AG20443 (cell line): ENCODE data around the gene CNOT9.
"Not testable (repeated sequence)": the region's sequence is repeated elsewhere in the genome, so short reads cannot be mapped to it uniquely, and the experiment has no call there.

Source experiments
- DNase-seq: peaks from one replicate; pipeline ENCODE4 v3.0.0; 2012; ENCODE audit warnings: low spot score, mixed read lengths

Gene CNOT9, protein sequence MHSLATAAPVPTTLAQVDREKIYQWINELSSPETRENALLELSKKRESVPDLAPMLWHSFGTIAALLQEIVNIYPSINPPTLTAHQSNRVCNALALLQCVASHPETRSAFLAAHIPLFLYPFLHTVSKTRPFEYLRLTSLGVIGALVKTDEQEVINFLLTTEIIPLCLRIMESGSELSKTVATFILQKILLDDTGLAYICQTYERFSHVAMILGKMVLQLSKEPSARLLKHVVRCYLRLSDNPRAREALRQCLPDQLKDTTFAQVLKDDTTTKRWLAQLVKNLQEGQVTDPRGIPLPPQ

DNA sequence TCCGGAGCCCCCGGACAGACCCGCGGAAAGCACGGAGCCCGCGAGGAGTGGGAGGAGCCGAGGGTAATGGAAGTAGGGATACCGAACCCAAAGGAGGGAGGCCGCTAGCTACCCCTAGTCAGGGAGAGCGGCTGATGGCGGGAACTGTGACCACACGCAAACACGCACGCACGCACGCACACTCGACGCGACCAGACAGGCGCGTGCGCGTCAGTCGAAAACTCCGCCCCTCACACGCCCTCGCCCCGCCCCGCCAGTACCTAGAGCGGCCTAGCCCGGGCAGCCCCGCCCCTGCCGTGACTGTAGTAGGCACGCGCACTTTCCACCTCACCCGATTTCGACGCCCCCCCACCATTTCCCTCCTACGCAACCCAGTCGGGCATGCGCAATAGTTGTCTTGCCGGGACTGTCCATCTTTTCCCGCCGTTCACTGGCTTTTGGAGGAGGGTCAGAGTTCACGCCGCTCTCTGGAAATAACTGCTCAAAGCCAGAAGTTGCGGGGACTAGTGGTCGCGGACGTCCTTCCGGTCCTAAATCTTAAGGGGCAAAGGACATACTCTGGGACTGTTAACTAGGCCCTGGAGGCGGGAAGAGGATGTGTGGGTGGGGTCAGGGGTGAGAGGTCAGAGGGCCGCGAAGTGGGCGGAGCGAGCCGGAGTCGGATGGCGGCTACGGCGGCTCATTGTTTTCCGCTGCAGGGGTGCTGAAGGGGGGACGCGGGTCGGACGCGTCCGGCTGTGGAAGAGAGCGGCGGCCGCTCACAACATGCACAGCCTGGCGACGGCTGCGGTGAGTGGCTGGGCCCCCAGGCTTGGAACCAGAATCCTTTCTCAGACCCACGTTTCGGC lies at the start of gene CNOT9, which contains the start of gene USP37:
CNOT9 (plus strand) TSS at position 650 of the 848 bp plus-strand sequence; CDS start at position 766, 116 bp downstream.
USP37 (minus strand) TSS at position 162 of the 848 bp plus-strand sequence. CDS start 9,698 bp downstream, outside the sequence.
- peak; percentile 100 for DNase-seq

DNA sequence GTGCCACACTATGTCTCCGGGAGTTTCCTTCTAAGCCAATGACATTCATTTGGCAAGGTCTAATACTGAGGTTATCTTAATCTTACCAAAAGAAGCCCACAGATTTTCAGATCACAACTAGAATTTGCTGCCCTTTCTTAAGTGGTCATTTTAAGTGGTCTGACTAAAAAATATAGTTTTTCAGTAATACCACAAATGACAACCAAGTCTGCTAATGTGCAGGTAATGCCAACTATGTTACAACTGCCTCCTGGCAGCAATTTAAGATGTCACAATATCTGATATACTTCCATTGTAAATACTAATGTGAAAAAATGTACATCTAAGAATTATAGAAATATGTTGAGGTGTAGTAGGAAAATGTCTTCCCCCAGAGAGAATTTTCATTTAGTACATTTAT lies 49.8 kb upstream of the CNOT9 start:
- DNase-seq: no peak

DNA sequence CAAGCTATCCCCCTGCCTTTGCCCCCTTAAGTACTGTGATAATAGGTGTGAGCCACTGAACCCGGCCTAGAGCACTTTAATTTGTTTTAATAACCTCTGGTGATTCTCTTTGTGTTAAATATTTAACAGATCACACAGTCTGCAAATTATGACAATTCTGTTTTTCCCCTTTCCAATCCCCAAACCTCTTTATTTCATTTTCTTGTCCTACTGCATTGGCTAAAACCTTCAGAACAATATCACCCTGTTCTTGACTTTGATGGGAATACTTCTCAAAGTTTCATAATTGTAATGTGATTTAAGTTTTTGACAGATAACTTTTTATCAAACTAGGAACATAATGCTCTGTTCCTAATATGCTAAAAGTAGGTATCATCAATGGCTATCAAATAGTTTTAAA lies 45.0 kb upstream of the CNOT9 start:
- DNase-seq: no peak

DNA sequence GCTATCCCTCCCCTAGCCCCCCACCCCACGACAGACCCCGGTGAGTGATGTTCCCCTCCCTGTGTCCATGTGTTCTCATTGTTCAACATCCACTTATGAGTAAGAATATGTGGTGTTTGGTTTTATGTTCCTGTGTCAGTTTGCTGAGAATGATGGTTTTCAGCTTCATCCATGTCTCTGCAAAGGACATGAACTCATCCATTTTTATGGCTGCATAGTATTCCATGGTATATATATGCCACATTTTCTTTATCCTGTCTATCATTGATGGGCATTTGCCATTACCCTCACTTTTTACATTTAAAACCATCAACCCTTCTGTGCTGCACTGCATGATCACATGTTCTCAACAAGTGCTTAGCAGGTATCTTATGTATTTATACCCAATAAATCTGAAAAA lies 40.2 kb upstream of the CNOT9 start:
- DNase-seq: not testable (repeated sequence)

DNA sequence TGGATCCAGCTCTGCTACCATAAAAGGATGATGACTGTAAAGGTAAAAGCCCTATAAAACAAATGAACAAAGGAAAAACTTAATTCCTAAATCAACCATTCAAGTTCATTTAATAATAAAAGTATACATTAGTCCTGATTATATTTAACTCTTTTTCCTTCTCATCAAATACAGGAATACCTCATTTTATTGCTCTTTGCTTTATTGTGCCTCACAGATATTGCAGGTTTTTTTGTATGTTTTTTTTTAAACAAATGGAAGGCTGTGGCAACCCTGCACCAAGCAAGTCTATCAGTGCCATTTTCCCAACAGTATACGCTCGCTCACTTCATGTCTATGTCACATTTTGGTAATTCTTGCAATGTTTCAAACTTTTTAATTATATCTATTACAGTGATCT lies 38.6 kb upstream of the CNOT9 start:
- DNase-seq: no peak

DNA sequence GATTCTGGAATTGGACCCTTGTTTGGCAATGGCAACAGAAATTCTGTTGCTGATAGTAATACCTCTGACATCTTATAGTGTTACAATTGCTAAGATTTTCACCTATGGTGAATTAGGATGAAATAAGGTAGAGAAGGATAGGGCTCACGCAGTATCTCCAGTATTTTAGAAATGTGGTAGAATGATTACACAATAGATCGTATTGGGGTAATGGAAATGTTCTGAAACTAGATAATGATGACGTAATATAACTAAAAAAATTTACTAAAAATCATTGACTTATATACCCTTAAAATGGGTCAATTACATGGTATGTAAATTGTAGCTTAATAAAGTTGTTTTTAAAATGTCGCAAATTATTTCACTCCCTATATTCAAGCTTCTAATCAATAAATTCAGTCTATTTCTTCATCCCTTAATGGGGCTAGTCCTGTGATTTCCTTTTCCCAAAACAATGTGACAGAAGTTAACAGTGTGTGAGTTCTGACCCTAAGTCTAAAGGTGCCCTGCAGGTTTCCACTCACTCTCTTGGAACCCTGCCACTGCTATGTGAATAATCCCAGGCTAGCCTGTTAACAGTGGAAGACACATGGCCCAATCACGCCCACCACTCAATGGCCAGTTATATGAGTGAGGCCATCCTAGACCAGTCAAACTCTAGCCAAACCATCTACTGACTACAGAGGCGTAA lies 31.7 kb upstream of the CNOT9 start:
- DNase-seq: no peak

DNA sequence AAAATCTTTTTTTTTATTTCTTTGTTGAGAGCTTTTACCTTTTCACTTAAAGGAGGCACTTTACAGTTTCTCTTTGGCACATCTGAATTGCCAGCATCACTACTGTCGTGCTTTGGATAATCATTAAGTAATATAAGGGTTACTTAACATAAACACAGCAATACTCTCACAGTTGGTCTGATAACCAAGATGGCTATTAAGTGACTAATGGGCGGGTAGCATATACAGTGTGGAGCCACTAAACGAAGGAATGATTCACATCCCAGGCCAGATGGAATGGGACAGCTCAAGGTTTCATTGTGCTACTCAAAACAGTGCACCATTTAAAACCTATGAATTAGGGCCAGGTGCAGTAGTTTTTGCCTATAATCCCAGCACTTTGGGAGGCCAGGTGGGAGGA lies 28.6 kb upstream of the CNOT9 start:
- DNase-seq: no peak

DNA sequence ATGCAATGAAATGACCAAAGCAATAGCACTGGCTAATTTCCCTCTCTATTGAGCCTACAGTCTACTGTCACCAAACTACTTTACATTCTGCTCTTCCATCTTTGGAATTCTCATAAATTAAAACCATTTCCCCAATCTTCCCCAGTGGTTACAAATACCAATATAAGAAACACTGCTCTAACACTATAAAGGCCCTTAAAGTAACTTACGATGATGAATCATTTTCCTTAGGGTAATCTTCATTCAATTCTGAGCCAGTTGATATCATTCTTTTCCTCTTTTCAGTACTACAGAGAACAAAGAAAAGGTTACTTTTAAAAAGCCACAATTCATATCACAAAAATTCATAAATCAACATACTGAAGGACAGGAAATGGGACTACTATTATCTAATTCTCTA lies 22.6 kb upstream of the CNOT9 start:
- no peak for DNase-seq

DNA sequence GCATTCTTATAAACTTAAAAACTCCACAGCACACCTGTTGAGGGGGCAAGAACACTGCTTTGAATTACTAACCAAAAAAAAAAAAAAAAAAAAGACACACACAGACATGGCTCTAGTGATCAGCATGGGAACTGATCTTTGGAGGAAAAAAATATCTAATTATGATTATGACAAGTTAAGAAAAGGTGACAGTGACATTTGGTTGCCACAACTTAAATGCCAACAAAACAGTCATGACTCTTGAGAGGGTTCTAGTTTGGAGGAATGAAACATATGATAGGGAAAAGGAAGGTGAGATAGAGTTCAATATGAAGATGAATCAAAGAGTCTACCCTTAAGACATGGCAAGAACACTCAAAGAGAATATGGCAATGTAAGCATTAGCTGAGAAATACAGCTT lies 21.1 kb upstream of the CNOT9 start:
- no peak for DNase-seq

DNA sequence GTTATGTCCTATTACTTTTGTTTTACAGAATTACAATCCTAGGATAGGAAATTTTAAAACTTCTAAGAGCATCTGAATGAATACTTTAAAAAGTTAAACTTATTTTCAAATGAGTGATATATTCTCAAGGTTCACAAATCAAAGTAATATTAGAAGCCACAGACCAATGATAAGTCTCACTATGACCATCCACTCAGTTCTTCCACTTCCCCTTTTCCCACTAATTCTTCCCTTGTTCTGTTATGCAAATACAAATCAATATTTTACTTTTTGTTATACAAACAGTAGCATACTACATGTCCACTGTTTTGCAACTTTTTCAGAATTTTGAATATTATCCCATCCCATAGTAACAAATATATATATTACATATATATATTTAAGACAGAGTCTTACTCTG lies 20.7 kb upstream of the CNOT9 start:
- DNase-seq: no peak

DNA sequence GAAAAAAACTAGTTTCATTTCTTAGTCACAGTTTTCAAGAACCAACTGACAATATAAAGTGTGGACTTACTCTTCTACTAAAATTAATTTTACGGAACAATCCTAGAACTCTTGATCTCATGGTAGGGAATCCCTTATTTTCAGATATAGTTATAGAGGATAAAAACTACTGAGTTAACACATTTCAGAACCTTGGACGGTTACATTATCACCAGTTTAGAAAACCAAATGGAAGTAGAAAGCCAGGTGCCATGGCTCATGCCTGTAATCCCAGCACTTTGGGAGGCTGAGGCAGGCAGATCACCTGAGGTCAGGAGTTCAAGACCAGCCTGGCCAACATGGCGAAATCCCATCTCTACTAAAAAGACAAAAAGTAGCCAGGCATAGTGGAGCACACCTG lies 14.4 kb upstream of the CNOT9 start:
- DNase-seq: not testable (repeated sequence)

DNA sequence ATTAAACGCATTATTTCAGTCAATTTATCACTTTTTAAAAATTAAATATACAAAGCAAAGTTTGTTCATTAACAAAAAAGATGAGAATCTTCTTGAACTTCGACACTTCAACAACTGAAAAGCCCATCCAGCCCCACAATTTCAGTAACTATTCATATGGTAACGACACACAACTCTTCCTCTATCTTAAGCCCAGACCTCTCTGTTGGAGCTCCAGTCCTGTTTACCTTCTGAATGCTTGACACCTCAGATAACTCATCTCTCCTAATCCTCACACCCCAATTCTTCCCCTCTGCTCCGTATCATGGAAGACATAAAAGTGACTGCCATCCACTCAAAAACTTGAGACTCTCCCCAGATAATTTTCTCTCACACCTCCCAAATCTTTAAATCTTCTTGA lies 13.1 kb upstream of the CNOT9 start:
- no peak for DNase-seq

DNA sequence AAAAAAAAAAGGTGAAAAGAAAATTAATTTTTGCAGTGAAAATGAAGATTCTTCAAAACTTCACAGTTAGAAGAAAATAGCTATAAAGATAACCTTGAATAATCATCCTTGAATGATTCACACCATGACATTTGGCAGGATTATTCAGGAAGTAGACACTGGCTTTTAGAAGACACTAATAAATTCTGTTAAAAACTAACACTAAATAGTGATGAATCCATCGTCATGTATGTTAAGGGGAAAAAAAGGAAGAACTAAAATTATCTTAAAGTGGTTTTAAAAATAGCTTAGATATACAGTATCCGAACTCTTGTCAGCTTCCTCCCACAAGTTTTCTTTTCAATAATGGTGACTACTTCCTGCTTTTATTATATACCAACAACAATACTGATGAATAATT lies 10.7 kb upstream of the CNOT9 start:
- DNase-seq: no peak

DNA sequence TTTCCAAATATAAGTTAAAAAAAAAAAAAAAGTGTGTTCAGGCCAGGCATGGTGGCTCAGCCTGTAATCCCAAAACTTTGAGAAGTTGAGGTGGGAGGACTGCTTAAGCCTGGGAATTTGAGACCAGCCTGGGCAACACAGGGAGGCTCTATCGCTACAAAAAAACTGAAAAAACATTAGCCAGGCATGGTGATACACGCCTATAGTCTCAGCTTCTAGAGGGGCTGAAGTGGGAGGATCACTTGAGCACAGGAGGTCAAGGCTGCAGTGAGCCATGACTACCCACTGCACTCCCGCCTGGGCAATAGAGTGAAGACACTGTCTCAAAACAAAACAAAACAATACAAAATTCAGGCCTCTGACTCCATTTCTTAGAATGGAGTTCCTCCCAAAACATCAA lies 9.7 kb upstream of the CNOT9 start:
- DNase-seq: no peak

DNA sequence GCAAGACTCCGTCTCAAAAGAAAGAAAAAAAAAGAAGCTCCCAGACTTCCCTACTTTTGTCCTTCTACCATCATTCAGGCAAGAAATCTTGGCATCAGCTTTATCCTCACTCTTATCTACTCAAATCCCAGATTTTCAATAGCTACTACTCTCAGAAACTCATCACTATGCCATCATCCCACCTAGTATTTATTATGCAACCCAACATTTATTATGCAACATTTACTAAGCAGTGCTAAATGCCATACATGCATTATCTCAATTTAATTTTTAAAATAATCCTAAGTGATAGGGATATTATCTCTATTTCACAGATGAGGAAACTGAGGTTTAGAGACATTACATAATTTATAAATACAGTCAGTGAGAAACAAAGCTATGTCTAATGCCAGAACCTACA lies 4.6 kb upstream of the CNOT9 start:
- no peak for DNase-seq

DNA sequence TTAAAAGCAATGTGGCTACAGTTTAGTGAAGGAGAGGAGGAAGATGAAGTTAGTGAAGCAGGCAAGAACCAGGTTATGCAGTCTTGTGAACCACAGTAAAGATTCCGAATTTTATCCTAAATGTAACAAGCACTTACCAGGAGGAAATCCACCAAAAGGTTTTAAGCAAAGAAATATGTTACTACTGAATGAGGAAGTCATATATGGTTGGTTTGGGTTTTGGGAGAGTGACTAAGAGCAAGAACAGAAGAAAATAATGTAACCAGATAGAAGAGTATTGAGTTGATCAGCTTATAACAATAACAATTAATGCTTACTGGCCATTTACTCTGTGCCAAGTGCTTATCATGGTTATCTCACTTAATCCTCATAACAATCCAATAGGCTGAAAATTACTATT lies 2.3 kb upstream of the CNOT9 start:
- no peak for DNase-seq

DNA sequence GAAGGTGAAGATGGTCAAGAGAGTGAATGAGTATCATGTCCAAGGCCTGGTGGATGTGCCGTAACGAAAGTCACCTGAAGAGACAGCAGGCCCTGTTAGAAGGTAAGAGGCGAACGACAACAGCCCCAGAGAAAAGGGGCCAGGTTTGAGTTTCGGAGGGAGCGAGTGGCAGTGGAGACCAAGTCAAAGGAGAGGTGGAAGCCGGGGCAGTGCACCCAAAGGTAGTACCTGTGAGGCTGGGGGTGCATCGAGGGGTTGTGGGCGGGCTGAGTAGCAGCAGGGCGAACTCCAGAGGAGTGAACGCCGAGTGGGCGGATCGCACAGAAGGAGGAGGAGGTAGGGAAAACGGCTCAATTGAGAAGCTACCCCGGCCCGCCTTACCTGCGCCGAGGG lies 846 bp upstream of the CNOT9 start:
- no peak for DNase-seq

DNA sequence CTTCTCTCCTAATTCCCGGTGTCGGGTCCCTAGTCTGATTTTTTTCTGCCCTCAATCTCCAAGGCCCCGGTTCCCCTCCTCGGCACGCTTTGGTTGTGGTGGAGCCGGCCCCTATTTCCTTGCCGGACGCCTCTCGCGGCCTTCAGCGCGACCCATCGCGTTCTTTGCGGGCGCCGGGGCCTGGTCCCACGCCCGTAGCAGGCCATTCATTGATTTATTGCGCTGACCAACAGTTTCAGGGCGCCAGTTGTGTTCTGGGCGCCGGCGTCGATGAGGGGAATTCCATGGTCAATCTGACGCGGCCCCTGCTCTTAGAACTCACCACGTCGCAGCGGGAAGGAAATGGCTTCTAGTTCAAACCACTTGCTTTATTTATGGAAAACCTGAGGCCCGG lies 396 bp downstream of the CNOT9 start:
- peak; percentile 63 for DNase-seq

DNA sequence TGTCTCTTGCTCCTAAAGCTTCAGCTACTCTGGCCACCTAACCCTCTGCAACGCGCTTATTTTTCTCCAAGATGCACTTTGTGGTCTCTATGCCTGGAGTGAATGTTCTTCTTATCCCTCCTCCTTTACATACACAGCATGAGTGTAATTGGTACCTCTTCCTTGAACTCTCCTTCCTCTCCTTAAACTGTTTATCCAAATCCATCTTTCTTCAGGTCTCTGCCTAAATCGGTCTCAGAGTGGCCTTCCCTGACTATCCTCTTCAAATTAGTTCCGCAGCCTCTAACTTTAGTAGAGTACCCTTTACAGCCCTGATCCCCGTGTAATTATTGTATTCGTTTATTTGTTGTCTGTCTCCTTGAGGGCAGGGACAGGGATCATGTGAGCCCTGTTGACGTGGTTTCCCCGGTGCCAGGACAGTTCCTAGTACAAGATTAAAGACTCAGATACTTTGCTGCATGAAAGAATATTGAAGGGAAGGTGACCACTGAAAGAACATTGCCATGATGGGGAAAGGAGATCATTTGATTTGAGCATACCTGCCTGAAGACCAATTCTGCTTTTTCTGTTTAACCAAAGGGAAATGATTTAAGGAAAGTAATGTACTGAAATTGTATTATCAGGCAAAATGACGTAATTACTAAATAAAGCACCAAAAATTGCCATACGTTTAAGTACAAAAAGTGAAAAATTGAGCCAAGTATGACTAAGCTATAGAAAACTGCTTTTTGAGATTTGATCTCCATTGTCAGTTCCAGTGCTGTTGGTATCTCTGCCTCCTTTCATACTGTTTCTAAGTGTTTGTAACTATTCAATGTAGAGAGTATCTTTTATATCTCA lies 1.2 kb downstream of the CNOT9 start:
- peak; percentile 38 for DNase-seq

DNA sequence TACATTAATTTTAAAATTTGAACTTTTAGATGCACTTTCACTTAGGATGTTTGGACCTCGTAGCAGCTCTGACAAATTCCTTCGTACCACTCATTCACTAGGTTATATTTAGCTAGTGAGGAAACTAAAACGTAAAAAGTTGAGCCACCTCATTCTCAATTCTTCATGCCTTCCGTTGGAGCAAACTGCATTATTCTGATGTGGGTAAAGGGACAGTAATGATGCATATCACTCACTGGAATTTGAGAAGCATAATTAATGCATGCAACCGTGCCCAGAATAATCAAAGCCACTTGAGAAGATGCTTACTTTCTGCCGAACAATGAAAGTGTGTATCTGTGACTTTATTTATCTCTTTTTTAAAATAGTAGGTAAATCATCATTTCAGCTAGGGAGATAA lies 2.2 kb downstream of the CNOT9 start:
- peak; percentile 15 for DNase-seq

DNA sequence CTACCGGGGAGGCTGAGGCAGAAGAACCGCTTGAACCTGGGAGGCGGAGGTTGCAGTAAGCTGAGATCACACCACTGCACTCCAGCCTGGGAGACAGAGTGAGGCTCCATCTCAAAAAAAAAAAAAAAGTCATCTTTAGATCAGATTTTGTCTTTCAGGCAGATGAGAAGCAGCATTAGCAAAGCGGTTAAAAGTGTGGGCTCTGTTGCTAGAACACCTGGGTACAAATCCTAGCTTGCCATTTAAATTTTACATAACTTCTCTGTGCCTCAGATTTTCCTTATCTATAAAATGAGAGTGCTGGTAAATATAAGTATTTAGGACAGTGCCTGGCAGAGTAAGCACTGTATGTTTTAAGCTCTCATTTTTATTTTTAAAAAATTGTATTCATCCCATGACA lies 8.2 kb downstream of the CNOT9 start:
- DNase-seq: no peak
